T47D (cell line): ENCODE results near the gene DLST.

ENCODE experiments used
- DNase-seq, 2 experiments: peaks; one replicate each; pipeline versions ENCODE4 v3.0.0 to v3.0.0-alpha.2; 2011 to 2012; ENCODE audit warnings: low read depth in 1 of 2, low spot score in 1 of 2
- JUND ChIP-seq: IDR thresholded peaks from 2 replicates; pipeline ENCODE4 v1.6.1; 2012; ENCODE audit warnings: low read depth
- in situ Hi-C: cut with HindIII; loops from 2 replicates; pipeline ENCODE4 v1.10.0; 2016; ENCODE audit warnings: low sequenced_read_pairs, low pct_unique_long_range_greater_than_20kb

The DLST gene

DNA sequence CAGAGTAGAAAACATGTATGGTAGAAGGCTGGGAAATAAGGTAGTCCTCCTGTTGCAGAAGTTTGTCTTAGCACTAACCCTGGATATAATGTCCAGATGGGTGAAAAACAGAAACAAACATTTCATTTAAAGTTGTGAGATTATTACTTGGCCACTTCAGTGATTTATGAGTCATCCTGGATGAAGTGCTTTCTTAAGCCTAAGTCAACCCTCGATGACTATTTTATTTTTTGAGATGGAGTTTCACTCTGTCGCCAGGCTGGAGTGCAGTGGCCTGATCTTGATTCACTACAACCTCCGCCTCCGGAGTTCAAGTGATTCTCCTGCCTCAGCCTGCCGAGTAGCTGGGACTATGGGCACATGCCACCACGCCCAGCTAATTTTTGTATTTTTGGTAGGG, 10.2 kb downstream of the DLST start:
- in situ Hi-C loops = no loop called here
- no peak for TF ChIP-seq JUND
- DNase-seq = no peak

DNA sequence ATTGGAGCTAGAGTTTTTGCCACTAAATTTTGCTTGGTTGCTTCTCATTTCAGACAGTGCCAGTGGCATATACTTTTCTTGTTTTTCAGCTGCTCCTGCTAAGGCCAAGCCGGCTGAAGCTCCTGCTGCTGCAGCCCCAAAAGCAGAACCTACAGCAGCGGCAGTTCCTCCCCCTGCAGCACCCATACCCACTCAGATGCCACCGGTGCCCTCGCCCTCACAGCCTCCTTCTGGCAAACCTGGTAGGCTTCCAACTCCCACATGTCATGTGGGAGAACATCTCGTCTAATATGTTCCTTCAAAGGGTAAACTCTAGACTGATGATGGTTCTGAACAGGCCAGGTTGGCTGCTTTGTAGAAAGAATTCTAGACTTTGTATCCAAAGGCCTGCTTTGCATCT, 11.0 kb downstream of the DLST start:
- TF ChIP-seq JUND = no peak
- DNase-seq = no peak
- in situ Hi-C loops = no loop called here

DNA sequence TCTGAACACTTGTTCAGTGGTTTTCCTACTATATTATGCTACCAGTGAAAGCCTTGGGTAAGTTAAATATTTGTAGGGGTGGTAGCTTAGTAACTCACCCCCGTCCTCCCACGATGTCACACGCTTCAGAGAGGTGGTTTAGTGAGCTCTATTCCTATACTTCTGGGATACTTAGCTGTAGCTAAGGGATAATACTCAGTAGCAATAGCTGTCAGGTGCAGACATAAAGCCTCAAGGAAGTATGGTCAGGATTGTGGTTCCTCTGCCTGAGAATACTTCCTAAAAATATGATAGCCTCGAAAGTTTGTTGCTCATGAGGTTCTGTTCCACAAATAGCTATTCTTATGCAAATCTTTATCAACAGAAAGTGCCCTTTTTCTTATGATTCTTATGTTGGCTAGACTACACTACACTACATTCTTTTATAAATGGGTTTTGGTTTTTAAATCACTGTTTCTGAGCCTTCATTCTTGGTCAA, 11.9 kb downstream of the DLST start:
- TF ChIP-seq JUND = no peak
- no peak for DNase-seq
- in situ Hi-C loops = no loop called here

DNA sequence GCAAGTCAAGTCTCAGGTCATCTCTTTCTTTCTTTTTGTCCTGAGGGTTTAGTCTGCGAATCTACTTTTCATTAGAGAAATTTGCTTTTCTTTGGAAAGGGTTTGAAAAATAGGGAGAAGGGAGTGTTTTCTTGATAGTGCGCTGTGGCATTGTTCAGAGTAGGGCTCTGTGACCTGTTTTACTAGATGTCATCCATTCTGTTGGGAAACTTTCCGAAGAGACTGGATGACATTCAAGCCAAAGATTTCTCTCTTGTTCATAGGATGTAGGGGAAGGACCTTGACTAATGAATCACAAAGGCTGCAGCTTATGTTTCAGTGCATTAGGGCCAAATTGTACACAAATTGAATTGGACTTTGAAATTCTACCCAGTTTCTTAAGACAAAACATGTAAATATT, 14.7 kb downstream of the DLST start:
- no peak for TF ChIP-seq JUND
- DNase-seq = no peak
- in situ Hi-C loops = no loop called here

DNA sequence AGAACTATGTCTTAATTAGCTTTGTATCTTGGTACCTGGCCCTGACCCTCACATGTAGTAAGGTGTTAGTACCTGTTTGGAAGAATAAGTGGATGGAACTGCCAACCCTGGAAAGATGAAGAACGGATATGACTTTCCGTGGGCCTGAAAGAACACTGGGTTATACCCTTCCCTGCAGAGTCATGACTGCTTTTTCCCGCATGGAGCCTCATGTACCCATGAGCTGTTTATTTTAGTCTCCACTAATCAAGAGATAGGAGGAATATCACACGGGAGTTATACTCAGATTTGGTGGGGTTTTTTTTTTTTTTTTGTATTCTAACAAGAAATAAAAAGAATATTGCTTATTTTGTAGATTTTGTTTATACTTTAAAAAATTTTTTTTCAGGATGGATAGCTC, 15.9 kb downstream of the DLST start:
- no peak for DNase-seq
- in situ Hi-C loops = no loop called here
- no peak for TF ChIP-seq JUND

DNA sequence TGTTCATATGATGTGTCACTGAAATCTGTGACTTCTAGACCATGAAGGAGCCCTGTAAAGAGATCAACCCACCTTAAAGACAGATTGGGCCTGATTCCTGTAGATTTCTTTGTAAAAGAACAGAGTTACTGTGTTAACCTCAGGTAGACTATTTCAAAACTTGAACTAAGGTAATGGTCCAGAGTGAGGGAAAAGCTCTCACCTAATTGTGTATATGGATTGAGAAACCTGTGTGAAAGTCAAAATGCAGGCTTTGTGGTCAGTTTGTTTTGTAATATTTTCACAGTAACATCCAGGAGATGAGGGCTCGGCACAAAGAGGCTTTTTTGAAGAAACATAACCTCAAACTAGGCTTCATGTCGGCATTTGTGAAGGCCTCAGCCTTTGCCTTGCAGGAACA, 16.4 kb downstream of the DLST start:
- in situ Hi-C loops = no loop called here
- no peak for DNase-seq
- no peak for TF ChIP-seq JUND

DNA sequence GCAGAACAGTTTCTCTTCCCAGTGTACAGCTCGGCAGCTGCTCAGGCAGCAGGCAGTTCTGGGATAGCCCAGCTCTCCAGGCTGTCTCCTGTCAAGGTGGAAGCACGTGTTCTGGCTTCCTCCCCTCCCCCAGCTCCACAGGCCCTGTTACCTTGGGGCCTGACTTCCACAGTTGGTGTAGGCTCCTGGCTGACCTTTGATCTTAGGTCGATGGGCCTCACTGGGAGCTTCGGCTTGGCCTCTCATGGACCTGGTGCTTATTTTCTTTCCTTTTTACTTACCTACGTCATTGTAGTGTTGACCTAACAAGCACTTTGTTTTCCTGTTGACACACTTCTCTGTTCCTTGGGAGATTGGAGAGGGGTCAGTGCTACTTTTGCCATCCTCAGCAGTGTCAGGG, 17.0 kb downstream of the DLST start:
- in situ Hi-C loops = no loop called here
- TF ChIP-seq JUND = no peak

DNA sequence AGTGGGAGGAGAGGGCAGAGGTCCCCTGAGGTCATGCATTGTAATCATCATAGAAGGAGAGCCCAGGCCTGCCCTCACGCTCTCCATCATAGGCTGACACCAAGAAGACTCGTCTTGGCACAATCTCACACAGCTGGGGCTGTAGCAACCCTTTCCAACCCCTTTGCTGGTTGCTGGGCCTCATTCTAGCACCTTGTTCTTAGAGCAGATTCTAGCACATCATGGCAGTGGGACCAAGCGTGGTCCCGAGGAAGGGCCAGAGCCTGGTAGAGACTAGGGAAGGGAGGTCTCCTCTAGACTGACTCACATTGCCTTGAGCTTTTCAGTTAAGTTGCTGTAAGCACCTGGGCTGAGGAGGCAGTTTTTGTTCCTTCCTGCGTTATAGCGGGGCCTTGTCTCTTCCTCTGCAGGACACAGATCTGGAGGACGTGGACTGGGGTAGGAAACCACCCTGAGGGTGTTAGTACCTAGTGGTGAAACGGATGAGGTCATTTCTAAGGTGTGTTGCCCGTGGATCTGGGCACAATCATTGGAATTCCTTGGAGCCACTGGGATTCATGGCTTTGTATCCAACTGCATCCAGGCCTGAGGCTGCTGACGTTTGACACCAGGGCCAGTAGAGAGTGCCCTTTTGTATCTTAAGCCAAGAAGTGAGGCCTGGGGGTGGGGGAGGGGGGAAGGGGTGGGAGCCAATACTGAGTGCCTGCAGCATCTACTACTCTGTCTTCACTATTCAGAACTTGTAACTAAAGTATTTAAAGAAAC, 21.4 kb downstream of the DLST start:
- no peak for TF ChIP-seq JUND
- no peak for DNase-seq
- in situ Hi-C loops = no loop called here

More for the DNA sequence above, 17.0 kb downstream of the DLST start:
- no peak for DNase-seq

DNA sequence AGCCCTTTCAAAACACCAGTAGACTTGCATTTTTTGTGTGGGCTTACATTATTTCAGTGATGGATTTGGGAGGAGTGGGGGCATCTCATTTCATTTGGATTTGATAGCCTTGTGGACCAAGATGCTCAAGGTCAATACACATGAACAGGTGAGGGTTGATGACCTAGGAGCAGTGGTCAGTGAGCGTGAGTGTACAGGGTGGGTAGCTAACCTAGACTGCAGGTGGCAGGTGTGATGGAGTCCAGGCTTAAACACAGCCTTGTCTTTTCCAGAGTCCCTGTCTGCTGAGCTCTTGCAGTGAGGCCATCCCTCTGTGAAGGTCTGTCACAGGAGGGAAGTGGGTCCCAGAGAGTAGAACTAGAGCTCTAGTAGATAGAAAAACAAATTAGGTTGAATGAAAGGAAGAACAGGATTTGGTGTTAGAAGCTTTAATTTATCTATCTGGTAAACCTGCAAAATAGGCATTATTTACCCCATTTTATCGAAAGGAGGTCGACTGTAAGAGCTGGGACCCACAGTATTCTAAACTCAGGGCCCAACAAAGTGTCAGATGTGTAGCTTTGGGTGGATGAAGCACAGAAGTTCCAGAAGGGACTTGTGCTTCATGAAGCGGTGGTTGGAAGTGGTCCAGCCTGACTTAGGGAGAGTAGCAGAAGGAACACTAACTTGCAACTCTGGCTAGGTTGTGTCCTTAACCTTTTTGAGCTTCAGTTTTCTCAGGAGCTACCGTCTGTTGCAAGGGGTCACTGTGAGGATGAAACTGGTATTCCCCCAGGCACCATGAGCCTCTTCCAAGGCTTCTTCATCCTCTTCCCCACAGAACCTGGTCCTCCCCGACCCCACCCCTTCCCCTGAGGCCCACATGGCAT, 23.2 kb downstream of the DLST start:
- no peak for TF ChIP-seq JUND
- DNase-seq = no peak
- in situ Hi-C loops = no loop called here

DNA sequence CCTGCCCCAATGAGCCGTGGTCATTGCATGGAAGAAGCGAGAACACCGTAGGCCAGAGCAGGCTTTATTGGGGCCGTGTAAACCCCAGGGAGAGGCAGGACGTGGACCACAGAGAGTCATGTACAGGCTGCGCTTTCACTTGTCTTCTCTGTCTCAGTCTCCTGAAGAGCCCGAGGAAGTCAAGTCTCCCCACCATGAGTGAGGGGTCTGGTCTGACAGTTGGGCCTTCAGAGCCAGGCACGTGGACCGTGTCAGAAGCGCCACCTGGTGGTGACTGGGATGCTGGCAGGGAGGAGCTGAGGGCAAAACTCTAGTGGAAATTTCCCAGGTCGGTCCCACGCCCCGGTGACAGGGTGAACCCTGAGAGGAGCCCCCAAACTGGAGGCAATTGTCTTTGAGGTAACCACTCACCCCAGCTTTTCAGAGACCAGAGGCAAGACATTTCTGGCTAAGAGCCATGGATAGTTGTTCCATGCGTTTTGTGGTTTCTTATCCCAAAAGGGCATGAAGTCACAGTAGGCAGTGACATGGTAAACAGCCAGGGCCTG, 24.0 kb downstream of the DLST start:
- in situ Hi-C loops = no loop called here
- DNase-seq = peak; percentile 66 to 82
- TF ChIP-seq JUND = no peak

DNA sequence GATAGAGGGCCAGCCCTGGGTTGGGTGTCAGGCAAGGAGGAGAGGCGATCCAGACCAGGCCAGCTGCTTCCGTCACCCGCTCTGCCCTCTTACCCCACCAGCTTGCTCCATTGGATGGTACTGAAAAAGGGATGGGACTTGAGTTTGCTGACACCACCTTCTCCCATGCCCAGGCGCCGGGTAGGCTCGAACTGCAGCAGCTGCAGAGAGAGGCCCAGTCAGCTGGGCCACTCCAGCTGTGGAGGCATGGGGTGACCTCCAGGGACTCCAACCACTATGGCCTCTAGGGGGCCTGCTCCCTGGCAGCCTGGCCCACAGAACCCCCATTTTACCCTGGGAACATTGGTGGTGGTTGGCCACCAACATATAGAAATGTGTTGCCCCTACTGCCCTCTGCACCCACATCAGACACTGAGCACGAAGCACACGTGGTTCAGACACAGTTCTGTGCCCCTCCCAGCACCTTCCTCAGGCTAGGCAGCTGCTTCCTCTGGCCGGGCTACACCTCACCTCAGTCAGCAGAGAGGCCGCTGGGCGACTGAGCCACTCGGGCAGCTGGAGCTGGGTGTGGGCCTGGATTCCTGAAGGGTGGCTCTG, 25.3 kb downstream of the DLST start:
- in situ Hi-C loops = no loop called here
- DNase-seq = no peak
- TF ChIP-seq JUND = no peak

DNA sequence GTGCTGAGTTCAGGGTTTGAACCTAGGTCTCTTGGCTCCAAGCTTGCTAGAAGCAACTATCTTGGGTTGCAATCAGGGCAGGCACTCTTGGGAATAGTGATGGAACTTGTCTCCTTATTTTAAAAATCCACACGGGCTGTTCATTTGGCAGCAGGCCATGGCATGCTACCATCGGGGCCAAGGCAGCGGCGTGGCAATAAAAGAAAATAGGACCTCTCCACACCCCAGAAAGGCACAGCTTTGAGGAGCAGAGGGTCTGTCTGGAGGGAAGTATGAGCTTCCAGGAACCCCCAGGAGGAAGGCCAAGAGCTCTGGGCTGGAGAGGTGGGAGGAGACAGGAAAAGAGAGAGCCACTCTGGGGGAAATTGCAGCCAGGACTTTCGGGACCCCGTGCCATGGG, 26.0 kb downstream of the DLST start:
- DNase-seq = no peak
- no peak for TF ChIP-seq JUND
- in situ Hi-C loops = no loop called here
